Glutamatergic neuron (in vitro differentiated cells): ENCODE data around the gene OR4B1. TPM values are rescaled to one million over a fixed set of nuclear protein-coding genes. Genes with fewer than 3 reads are reported as not detected.

ENCODE experiments used
- DNase-seq: peaks from one replicate; pipeline ENCODE4 v3.0.0; 2022
- H3K27ac Mint-ChIP-seq: one replicate; pipeline ENCODE4 v1.8.0; 2020; ENCODE audit warnings: mild to moderate bottlenecking, mixed read lengths, inconsistent platforms; ENCODE audit not compliant: unreplicated experiment
- H3K27me3 Mint-ChIP-seq: one replicate; pipeline ENCODE4 v1.8.0; 2020; ENCODE audit warnings: mild to moderate bottlenecking, moderate library complexity, mixed read lengths, inconsistent platforms; ENCODE audit not compliant: unreplicated experiment
- H3K36me3 Mint-ChIP-seq: one replicate; pipeline ENCODE4 v1.8.0; 2020; ENCODE audit warnings: mild to moderate bottlenecking, mixed read lengths, inconsistent platforms; ENCODE audit not compliant: unreplicated experiment
- H3K4me1 Mint-ChIP-seq: one replicate; pipeline ENCODE4 v1.8.0; 2020; ENCODE audit warnings: mild to moderate bottlenecking, low read depth, mixed read lengths, inconsistent platforms; ENCODE audit not compliant: unreplicated experiment
- H3K4me3 Mint-ChIP-seq: one replicate; pipeline ENCODE4 v1.8.0; 2020; ENCODE audit warnings: mild to moderate bottlenecking, mixed read lengths, inconsistent platforms; ENCODE audit not compliant: unreplicated experiment
- H3K9me3 Mint-ChIP-seq: one replicate; pipeline ENCODE4 v1.8.0; 2020; ENCODE audit warnings: mild to moderate bottlenecking, moderate library complexity, mixed read lengths, inconsistent platforms; ENCODE audit not compliant: unreplicated experiment
- CTCF ChIP-seq: fragments of 200-600 bp; sonication (generic); IDR thresholded peaks from one replicate; pipeline ENCODE4 v1.5.0; 2021; ENCODE audit not compliant: partially characterized antibody, unreplicated experiment
- total RNA-seq: library from RNA; stranded (reverse); fragmentation: NEBNext Ultra II Directional; extraction: Animal tissue kit (Norgen Biotek cat#: 25700); gene quantifications from one replicate; pipeline ENCODE4 v1.2.1, GENCODE V29; 2021; ENCODE audit not compliant: unreplicated experiment

The OR4B1 gene
- total RNA-seq, 1 donor from 2014 or later = not detected

GRCh38 chr11:48248902-48249301 is 32.3 kb downstream of the OR4B1 start:
- Mint-ChIP-seq H3K4me3 (no peak overlapping the region), H3K36me3 (peaks cover 7% of the 10 kb centered on the region), H3K9me3 (peaks cover 7% of the 10 kb centered on the region), H3K27me3 (peaks cover 2% of the 10 kb centered on the region), H3K4me1 (no peaks in the 10 kb centered on the region), H3K27ac (no peak overlapping the region)
- no peak for DNase-seq
- no peak for TF ChIP-seq CTCF

- H3K9me3 Mint-ChIP-seq = peaks cover 19% of the 10 kb centered on the region
- no peak for DNase-seq
- no peak overlapping the region for H3K4me3 Mint-ChIP-seq
- TF ChIP-seq CTCF = no peak
- no peak overlapping the region for H3K27ac Mint-ChIP-seq
- no peaks in the 10 kb centered on the region for H3K4me1 Mint-ChIP-seq
- no peaks in the 10 kb centered on the region for H3K27me3 Mint-ChIP-seq
- peaks cover 5% of the 10 kb centered on the region for H3K36me3 Mint-ChIP-seq
Measured at GRCh38 chr11:48261600-48261999, 45.0 kb downstream of the OR4B1 start.

GRCh38 chr11:48263423-48263911 is 46.9 kb downstream of the OR4B1 start, which contains the start of gene OR4X1:
OR4X1 (plus strand) TSS chr11:48263861; CDS start chr11:48263861, 0 bp downstream.
- no peak for DNase-seq
- Mint-ChIP-seq H3K4me1 (no peaks in the 10 kb centered on the region), H3K27me3 (no peaks in the 10 kb centered on the region), H3K27ac (no peak within 1 kb of the TSS), H3K36me3 (peaks cover 5% of the 10 kb centered on the region), H3K4me3 (no peak within 1 kb of the TSS), H3K9me3 (peaks cover 19% of the 10 kb centered on the region)
- TF ChIP-seq CTCF = no peak

Other genes with a start within 250 kb of the OR4B1 start
- gene PTPRJ, start 236.3 kb upstream of the OR4B1 start, total RNA-seq = 2.4 TPM
- not detected for gene OR4X2, start 28.3 kb downstream of the OR4B1 start, total RNA-seq
- gene OR4X1, start 47.1 kb downstream of the OR4B1 start, total RNA-seq = not detected
- not detected for gene OR4S1, start 89.4 kb downstream of the OR4B1 start, total RNA-seq
- gene OR4C3, start 108.1 kb downstream of the OR4B1 start, total RNA-seq = not detected
- not detected for gene OR4C5, start 149.7 kb downstream of the OR4B1 start, total RNA-seq